DMS 273 (cell line): ENCODE results near the gene PHF12.
A peak's percentile ranks its signal among the peaks of the same experiment; 100 is the strongest.
"Not testable (repeated sequence)": the region's sequence is repeated elsewhere in the genome, so short reads cannot be mapped to it uniquely, and the experiment has no call there.

ENCODE experiments used
- DNase-seq: peaks from one replicate; lab custom pipeline; 2025; ENCODE audit not compliant: unreplicated experiment; lab: John Stamatoyannopoulos, UW

The PHF12 gene

GRCh38 chr17:28935744-28936460, 15.4 kb downstream of the PHF12 start:
- DNase-seq = no peak

GRCh38 chr17:28934508-28934907, 16.8 kb downstream of the PHF12 start:
- DNase-seq = not testable (repeated sequence)

- no peak for DNase-seq
Observed at GRCh38 chr17:28929787-28930186, 21.5 kb downstream of the PHF12 start.

GRCh38 chr17:28928061-28928460, 23.3 kb downstream of the PHF12 start:
- no peak for DNase-seq

- no peak for DNase-seq
Observed at GRCh38 chr17:28926786-28927185, 24.5 kb downstream of the PHF12 start.

- DNase-seq = no peak
Observed at GRCh38 chr17:28926366-28926765, 25.0 kb downstream of the PHF12 start.

GRCh38 chr17:28925912-28926365, 25.4 kb downstream of the PHF12 start:
- DNase-seq = no peak

- DNase-seq = no peak
Observed at GRCh38 chr17:28920201-28920600, 31.1 kb downstream of the PHF12 start.

- no peak for DNase-seq
Observed at GRCh38 chr17:28918295-28918694, 33.0 kb downstream of the PHF12 start.

- no peak for DNase-seq
Observed at GRCh38 chr17:28917465-28917864, 33.9 kb downstream of the PHF12 start.

- no peak for DNase-seq
Observed at GRCh38 chr17:28917029-28917428, 34.3 kb downstream of the PHF12 start.

- DNase-seq = peak; percentile 51
Observed at GRCh38 chr17:28916302-28916934, 34.9 kb downstream of the PHF12 start.

GRCh38 chr17:28912938-28913333, 38.4 kb downstream of the PHF12 start:
- no peak for DNase-seq

- no peak for DNase-seq
Observed at GRCh38 chr17:28912281-28912937, 38.9 kb downstream of the PHF12 start.

- DNase-seq = no peak
Observed at GRCh38 chr17:28911411-28912045, 39.8 kb downstream of the PHF12 start.

- no peak for DNase-seq
Observed at GRCh38 chr17:28910534-28910933, 40.8 kb downstream of the PHF12 start.

GRCh38 chr17:28908640-28909167, 42.6 kb downstream of the PHF12 start:
- DNase-seq = no peak

GRCh38 chr17:28907709-28908475, 43.4 kb downstream of the PHF12 start:
- no peak for DNase-seq

- DNase-seq = no peak
Observed at GRCh38 chr17:28906706-28907438, 44.4 kb downstream of the PHF12 start.

- DNase-seq = no peak
Observed at GRCh38 chr17:28906276-28906675, 45.0 kb downstream of the PHF12 start.
